ENCODE measurements around the gene RAB9B. TPM values are rescaled to one million over a fixed set of nuclear protein-coding genes. Genes with fewer than 3 reads are reported as not detected.

The RAB9B gene
- total RNA-seq, 1 experiment from 2014 or later: 0.22 TPM

- H3K4me3 Mint-ChIP-seq: no peak overlapping the region
These were observed 39.0 kb downstream of the RAB9B start for GRCh38 chrX:103792916-103793544.

More at GRCh38 chrX:103792916-103793544, 39.0 kb downstream of the RAB9B start:
- Mint-ChIP-seq H3K9me3 (no peaks in the 10 kb centered on the region), H3K27me3 (ENCODE audit: low read depth) (no peaks in the 10 kb centered on the region; the same call in 1 of the 2 replicates), H3K36me3 (peaks cover 17% of the 10 kb centered on the region), H3K4me1 (no peaks in the 10 kb centered on the region), H3K27ac (no peak overlapping the region)
- ATAC-seq: no peak
- no peak for DNase-seq (ENCODE audit: low spot score)
- CTCF ChIA-PET: no interaction called here
- TF ChIP-seq ZNF416 (CRISPR knock-in tag; IDR thresholded peaks at IDR 0.05): no peak
- no peak for TF ChIP-seq NFYB (CRISPR knock-in tag; conservative IDR thresholded peaks at IDR 0.05; ENCODE audit: low read depth)
- TF ChIP-seq E2F5 (CRISPR knock-in tag; IDR thresholded peaks at IDR 0.05): no peak
- TF ChIP-seq NR3C1 (CRISPR knock-in tag; conservative IDR thresholded peaks at IDR 0.05; ENCODE audit: low read depth): no peak
- no peak for TF ChIP-seq ZNF281 (CRISPR knock-in tag; IDR thresholded peaks at IDR 0.05)
- no peak for TF ChIP-seq ATF2 (CRISPR knock-in tag; IDR thresholded peaks at IDR 0.05; ENCODE audit: borderline replicate concordance, low read depth)
- no peak for TF ChIP-seq NR2C2 (CRISPR knock-in tag; IDR thresholded peaks at IDR 0.05)
- TF ChIP-seq ZNF512 (CRISPR knock-in tag; IDR thresholded peaks at IDR 0.05; ENCODE audit: borderline replicate concordance): no peak
- no peak for TF ChIP-seq ZNF232 (CRISPR knock-in tag; IDR thresholded peaks at IDR 0.05)
- no peak for TF ChIP-seq ATF3 (CRISPR knock-in tag; conservative IDR thresholded peaks at IDR 0.05)
- TF ChIP-seq E2F1 (CRISPR knock-in tag; IDR thresholded peaks at IDR 0.05): no peak
- no peak for TF ChIP-seq JAZF1 (CRISPR knock-in tag; IDR thresholded peaks at IDR 0.05)
- TF ChIP-seq AFF4 (CRISPR knock-in tag; IDR thresholded peaks at IDR 0.05; ENCODE audit: borderline replicate concordance): no peak
- no peak for TF ChIP-seq FOXJ3 (CRISPR knock-in tag; IDR thresholded peaks at IDR 0.05; ENCODE audit: borderline replicate concordance)
- TF ChIP-seq PRRX2 (CRISPR knock-in tag; IDR thresholded peaks at IDR 0.05): no peak
- no peak for TF ChIP-seq RORB (CRISPR knock-in tag; IDR thresholded peaks at IDR 0.05)
- POLR2A ChIA-PET: no interaction called here

All from WTC11 (cell line).